Suprapubic skin (tissue), 4 donors: ENCODE results near the gene ISG20L2. TPM values are rescaled to one million over a fixed set of nuclear protein-coding genes. Genes with fewer than 3 reads are reported as not detected.
A peak's percentile ranks its signal among the peaks of the same experiment; 100 is the strongest.

Source experiments
- DNase-seq, 2 donors: peaks; one replicate each; pipeline ENCODE4 v3.0.0-alpha.2; 2019; ENCODE audit warnings: low spot score in 2 of 2
- H3K27ac ChIP-seq: fragments of 200-600 bp; sonication (generic); one replicate; pipeline ENCODE4 v1.5.1; 2019
- H3K27me3 ChIP-seq: fragments of 200-600 bp; sonication (generic); one replicate; pipeline ENCODE4 v1.5.1; 2019
- H3K36me3 ChIP-seq: fragments of 200-600 bp; sonication (generic); one replicate; pipeline ENCODE4 v1.5.1; 2019
- H3K4me1 ChIP-seq: fragments of 200-600 bp; sonication (generic); one replicate; pipeline ENCODE4 v1.5.1; 2019
- H3K4me3 ChIP-seq: fragments of 200-600 bp; sonication (generic); one replicate; pipeline ENCODE4 v1.5.1; 2019; ENCODE audit warnings: mild to moderate bottlenecking
- H3K9me3 ChIP-seq: fragments of 200-600 bp; sonication (generic); one replicate; pipeline ENCODE4 v1.5.1; 2019
- EP300 ChIP-seq: sonication (generic); formaldehyde crosslinking; IDR thresholded peaks from one replicate; pipeline ENCODE4 v1.6.1; 2017; ENCODE audit warnings: antibody characterized with exemption
- POLR2A ChIP-seq, 2 donors: fragments of 450-650 bp; IDR thresholded peaks; one replicate each; pipeline ENCODE4 v1.6.1; 2017; ENCODE audit warnings: antibody characterized with exemption in 2 of 2, mild to moderate bottlenecking in 2 of 2, moderate library complexity in 2 of 2
- POLR2AphosphoS5 ChIP-seq, 3 donors: sonication (generic); formaldehyde crosslinking; IDR thresholded peaks; one replicate each; pipeline ENCODE4 v1.6.1; 2017; ENCODE audit warnings: antibody characterized with exemption in 3 of 3
- WGBS: methylation state at CpG from one replicate; pipeline ENCODE4 v1.1.5; 2018; 5-methylcytosine and 5-hydroxymethylcytosine counted together
- total RNA-seq, 4 donors: library from RNA; depleted of rRNA; stranded (reverse); fragments of >200 nt; gene quantifications; one replicate each; pipeline ENCODE4 v1.1.0, GENCODE V29; 2016
- TF ChIP-seq, protein P1 (sequence below), 2 donors: fragments of 200-600 bp in 1 of 2; fragments of 450-650 bp in 1 of 2; sonication (generic) in 1 of 2; IDR thresholded peaks; one replicate each; pipeline ENCODE4 v1.5.1; 2016 to 2019; ENCODE audit warnings: antibody characterized with exemption in 2 of 2, mild to moderate bottlenecking in 1 of 2, moderate library complexity in 1 of 2

ISG20L2 gene
- total RNA-seq, 4 donors from 2014 or later: 33.8 to 59.6 (median 38.9) TPM

DNA sequence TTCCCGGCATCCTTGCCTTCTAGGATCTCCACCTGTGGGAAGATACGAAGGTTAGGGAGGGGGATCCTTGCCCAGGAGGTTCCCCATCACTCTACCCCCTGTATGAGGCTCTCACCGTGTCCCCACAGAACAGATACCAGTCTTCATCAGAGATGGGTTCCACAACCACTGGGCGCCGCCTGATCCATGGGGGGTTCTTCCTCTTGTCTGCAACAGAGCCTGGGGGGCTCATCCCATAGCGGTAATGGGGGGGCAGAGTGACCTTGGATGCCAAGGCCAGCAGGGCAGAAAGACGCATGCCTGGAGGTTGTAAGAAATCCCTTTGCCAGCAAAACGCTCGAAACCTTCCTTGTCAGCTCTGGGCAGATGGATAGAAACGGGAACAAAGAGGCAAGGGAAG is 9.8 kb upstream of the ISG20L2 start:
- H3K4me3 ChIP-seq: no peak overlapping the region
- peaks cover 56% of the 10 kb centered on the region for H3K36me3 ChIP-seq
- H3K4me1 ChIP-seq: peaks cover 14% of the 10 kb centered on the region
- TF ChIP-seq POLR2A (IDR thresholded peaks at IDR 0.05): no peak
- no peak for TF ChIP-seq POLR2AphosphoS5 (IDR thresholded peaks at IDR 0.05)
- no peak for TF ChIP-seq EP300
- TF ChIP-seq, protein P1, sequence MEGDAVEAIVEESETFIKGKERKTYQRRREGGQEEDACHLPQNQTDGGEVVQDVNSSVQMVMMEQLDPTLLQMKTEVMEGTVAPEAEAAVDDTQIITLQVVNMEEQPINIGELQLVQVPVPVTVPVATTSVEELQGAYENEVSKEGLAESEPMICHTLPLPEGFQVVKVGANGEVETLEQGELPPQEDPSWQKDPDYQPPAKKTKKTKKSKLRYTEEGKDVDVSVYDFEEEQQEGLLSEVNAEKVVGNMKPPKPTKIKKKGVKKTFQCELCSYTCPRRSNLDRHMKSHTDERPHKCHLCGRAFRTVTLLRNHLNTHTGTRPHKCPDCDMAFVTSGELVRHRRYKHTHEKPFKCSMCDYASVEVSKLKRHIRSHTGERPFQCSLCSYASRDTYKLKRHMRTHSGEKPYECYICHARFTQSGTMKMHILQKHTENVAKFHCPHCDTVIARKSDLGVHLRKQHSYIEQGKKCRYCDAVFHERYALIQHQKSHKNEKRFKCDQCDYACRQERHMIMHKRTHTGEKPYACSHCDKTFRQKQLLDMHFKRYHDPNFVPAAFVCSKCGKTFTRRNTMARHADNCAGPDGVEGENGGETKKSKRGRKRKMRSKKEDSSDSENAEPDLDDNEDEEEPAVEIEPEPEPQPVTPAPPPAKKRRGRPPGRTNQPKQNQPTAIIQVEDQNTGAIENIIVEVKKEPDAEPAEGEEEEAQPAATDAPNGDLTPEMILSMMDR (IDR thresholded peaks at IDR 0.05): no peak
- no peak overlapping the region for H3K27ac ChIP-seq
- 87% methylated on average over 10 of the region's 10 CpGs for WGBS
- no peak for DNase-seq
- H3K9me3 ChIP-seq: no peaks in the 10 kb centered on the region
- no peaks in the 10 kb centered on the region for H3K27me3 ChIP-seq

DNA sequence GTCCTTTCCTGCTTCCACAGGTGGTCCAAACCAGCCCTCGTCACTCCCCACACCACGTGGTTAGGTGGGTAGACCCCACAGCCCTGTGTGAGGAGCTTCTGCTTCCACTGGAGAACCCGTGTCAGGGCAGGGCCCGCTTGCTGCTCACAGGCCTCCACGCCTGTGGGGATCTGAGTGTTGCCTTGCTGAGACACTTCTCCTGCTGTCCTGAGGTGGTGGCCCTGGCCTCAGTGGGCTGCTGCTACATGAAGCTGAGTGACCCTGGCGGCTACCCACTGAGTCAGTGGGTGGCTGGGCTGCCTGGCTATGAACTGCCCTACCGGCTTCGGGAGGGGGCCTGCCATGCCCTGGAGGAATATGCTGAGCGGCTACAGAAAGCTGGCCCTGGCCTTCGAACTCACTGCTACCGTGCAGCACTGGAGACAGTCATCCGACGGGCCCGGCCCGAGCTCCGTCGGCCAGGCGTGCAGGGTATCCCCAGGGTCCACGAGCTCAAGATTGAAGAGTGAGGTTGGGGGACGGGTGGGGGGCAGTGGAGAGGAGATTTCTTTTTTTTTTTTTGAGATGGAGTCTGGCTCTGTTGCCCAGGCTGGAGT is 5.5 kb upstream of the ISG20L2 start:
- Histone ChIP-seq H3K27ac (no peak overlapping the region), H3K36me3 (peaks cover 58% of the 10 kb centered on the region), H3K4me1 (peaks cover 7% of the 10 kb centered on the region), H3K27me3 (no peaks in the 10 kb centered on the region), H3K4me3 (no peak overlapping the region), H3K9me3 (no peaks in the 10 kb centered on the region)
- WGBS: 90% methylated on average over 13 of the region's 20 CpGs
- TF ChIP-seq POLR2A (IDR thresholded peaks at IDR 0.05): no peak
- no peak for TF ChIP-seq POLR2AphosphoS5 (IDR thresholded peaks at IDR 0.05)
- TF ChIP-seq EP300: no peak
- no peak for DNase-seq

DNA sequence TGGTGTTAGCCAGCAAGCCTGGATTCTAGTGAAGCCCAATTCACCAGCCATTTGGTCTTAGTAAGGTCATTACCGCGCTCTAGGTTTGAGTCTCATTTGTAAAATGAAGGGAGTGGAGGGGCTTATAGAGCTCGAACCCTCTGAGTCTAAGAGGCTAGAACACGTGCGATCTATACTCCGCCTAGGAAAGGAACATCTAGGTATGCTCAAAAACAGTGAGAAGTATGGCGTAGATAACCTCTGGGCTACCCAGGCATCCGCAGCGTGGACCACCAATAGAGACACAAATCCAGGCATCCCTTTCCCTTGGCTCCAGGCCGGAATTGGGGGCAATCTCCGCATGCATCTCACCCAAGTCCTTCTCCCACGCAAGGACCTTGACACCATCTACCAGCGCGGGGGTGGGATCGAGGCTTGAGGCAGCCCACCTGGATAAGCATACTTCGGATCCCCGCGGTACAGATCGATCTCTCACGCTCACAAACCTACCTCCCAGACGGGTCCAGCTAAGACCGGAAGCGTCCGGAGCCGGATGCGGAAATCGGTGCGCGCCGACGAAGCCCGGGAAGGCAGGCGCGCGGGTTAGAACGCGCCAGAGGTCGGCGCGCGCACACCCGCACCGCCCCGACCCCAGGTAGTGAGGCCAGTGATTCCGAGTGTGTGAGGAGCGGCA is 504 bp downstream of the ISG20L2 start, which contains the start of gene METTL25B:
Gene METTL25B, plus strand, starts transcription at position 544 of the 673 bp plus-strand sequence. CDS start 636 bp downstream, outside the sequence.
- peak within 1 kb of the TSS; percentile 93 for H3K4me3 ChIP-seq
- H3K36me3 ChIP-seq: peaks cover 30% of the 10 kb centered on the region
- DNase-seq: peak in 1 of 2 donors; percentile 91
- H3K27me3 ChIP-seq: no peaks in the 10 kb centered on the region
- H3K4me1 ChIP-seq: peaks cover 49% of the 10 kb centered on the region
- 0% methylated on average over 7 of the region's 46 CpGs for WGBS
- H3K9me3 ChIP-seq: no peaks in the 10 kb centered on the region
- H3K27ac ChIP-seq: peak within 1 kb of the TSS; percentile 99
- TF ChIP-seq POLR2A (IDR thresholded peaks at IDR 0.05) (peak in 1 of 2 donors; percentile 67), EP300 (no peak), POLR2AphosphoS5 (IDR thresholded peaks at IDR 0.05) (peak in 1 of 3 donors; percentile 22)
- TF ChIP-seq, protein P1 (IDR thresholded peaks at IDR 0.05): no peak

DNA sequence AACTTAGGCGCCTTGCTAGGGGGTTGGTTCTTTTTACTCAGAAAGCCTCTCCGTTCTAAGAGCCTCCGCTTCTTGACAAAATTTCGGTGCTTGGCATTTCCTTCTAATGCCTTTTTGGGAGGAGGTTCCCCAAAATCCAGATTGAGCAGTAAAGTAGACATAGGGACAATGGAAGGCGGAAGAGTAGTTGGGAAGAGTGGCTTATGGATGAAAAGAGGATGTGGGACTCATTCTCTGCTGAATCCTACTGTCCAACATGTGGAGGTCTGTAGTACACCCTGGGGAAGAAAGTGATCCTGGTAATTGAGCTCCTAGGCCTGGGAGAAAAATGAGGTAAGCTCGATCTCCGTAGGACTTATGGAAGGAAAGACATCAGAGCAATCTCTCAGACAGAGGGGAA is 1.1 kb downstream of the ISG20L2 start:
- Histone ChIP-seq H3K36me3 (peaks cover 30% of the 10 kb centered on the region), H3K27ac (peak overlapping the region; percentile 99), H3K9me3 (no peaks in the 10 kb centered on the region), H3K4me3 (peak overlapping the region; percentile 93), H3K27me3 (no peaks in the 10 kb centered on the region), H3K4me1 (peaks cover 49% of the 10 kb centered on the region)
- no peak for DNase-seq
- WGBS: 49% methylated on average over 7 of the region's 7 CpGs
- TF ChIP-seq POLR2A (IDR thresholded peaks at IDR 0.05) (no peak), EP300 (no peak), POLR2AphosphoS5 (IDR thresholded peaks at IDR 0.05) (no peak)
- TF ChIP-seq, protein P1 (IDR thresholded peaks at IDR 0.05): no peak

DNA sequence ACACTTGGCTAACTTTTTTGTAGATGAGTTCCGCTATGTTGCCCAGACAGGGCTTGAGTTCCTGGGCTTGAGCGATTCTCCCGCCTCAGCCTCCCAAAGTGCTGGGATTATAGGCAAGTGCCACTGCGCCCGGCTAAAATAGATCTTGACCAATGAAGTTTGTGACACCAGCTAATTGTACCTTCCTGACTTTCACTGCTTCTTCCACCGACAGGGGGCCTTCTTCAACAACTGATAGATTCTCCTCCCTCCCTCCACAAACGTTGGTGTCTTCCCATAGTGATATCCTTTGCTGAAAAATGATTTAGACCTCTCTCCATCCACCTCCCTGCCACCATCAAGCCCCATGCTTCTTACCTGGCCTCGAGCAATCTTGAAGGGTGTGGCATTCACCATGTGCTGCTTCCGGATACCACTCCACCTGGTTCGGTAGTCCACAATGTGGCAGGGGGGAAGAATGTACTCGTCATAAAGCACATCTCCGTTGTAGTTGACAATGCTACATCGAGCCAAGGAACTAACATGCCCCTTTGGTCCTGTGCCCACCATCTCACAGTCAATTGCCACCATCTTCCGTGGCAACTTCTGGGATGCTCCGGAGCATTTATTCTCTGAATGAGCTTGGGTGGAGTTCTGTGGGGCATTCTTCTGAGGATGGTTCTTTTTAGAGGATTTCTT is 1.9 kb downstream of the ISG20L2 start:
- 32% methylated on average over 15 of the region's 15 CpGs for WGBS
- Histone ChIP-seq H3K36me3 (peaks cover 28% of the 10 kb centered on the region), H3K27ac (no peak overlapping the region), H3K27me3 (no peaks in the 10 kb centered on the region), H3K9me3 (no peaks in the 10 kb centered on the region), H3K4me1 (peaks cover 49% of the 10 kb centered on the region), H3K4me3 (peak overlapping the region; percentile 93)
- DNase-seq: no peak
- TF ChIP-seq POLR2AphosphoS5 (IDR thresholded peaks at IDR 0.05) (no peak), EP300 (no peak)
- TF ChIP-seq, protein P1 (IDR thresholded peaks at IDR 0.05): peak; percentile 29 to 47
